ENCODE data around the gene CRYBB3.

CRYBB3 gene

GRCh38 chr22:25161017-25161915, 38.4 kb upstream of the CRYBB3 start:
- in situ Hi-C loops (cut with HindIII; ENCODE audit: low sequenced_read_pairs): no loop called here
- TF ChIP-seq, protein P1, sequence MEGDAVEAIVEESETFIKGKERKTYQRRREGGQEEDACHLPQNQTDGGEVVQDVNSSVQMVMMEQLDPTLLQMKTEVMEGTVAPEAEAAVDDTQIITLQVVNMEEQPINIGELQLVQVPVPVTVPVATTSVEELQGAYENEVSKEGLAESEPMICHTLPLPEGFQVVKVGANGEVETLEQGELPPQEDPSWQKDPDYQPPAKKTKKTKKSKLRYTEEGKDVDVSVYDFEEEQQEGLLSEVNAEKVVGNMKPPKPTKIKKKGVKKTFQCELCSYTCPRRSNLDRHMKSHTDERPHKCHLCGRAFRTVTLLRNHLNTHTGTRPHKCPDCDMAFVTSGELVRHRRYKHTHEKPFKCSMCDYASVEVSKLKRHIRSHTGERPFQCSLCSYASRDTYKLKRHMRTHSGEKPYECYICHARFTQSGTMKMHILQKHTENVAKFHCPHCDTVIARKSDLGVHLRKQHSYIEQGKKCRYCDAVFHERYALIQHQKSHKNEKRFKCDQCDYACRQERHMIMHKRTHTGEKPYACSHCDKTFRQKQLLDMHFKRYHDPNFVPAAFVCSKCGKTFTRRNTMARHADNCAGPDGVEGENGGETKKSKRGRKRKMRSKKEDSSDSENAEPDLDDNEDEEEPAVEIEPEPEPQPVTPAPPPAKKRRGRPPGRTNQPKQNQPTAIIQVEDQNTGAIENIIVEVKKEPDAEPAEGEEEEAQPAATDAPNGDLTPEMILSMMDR (IDR thresholded peaks at IDR 0.05; ENCODE audit: low read depth, low read length): no peak
- no peak overlapping the region for H3K4me3 ChIP-seq (ENCODE audit: low read depth, low read length)
- no peak for DNase-seq (ENCODE audit: low read depth, low spot score)

GRCh38 chr22:25161916-25162530, 37.6 kb upstream of the CRYBB3 start:
- no peak for DNase-seq (ENCODE audit: low read depth, low spot score)
- H3K4me3 ChIP-seq (ENCODE audit: low read depth, low read length): no peak overlapping the region
- TF ChIP-seq, protein P1 (IDR thresholded peaks at IDR 0.05; ENCODE audit: low read depth, low read length): no peak
- in situ Hi-C loops (cut with HindIII; ENCODE audit: low sequenced_read_pairs): no loop called here

- no peak for DNase-seq (ENCODE audit: low read depth, low spot score)
- H3K4me3 ChIP-seq (ENCODE audit: low read depth, low read length): no peak overlapping the region
- TF ChIP-seq, protein P1 (IDR thresholded peaks at IDR 0.05; ENCODE audit: low read depth, low read length): no peak
- in situ Hi-C loops (cut with HindIII; ENCODE audit: low sequenced_read_pairs): no loop called here
These were observed 37.1 kb upstream of the CRYBB3 start for GRCh38 chr22:25162561-25162960.

- no peak overlapping the region for H3K4me3 ChIP-seq (ENCODE audit: low read depth, low read length)
- in situ Hi-C loops (cut with HindIII; ENCODE audit: low sequenced_read_pairs): no loop called here
- TF ChIP-seq, protein P1 (IDR thresholded peaks at IDR 0.05; ENCODE audit: low read depth, low read length): no peak
- DNase-seq (ENCODE audit: low read depth, low spot score): no peak
These were observed 33.9 kb upstream of the CRYBB3 start for GRCh38 chr22:25165785-25166184.

- H3K4me3 ChIP-seq (ENCODE audit: low read depth, low read length): no peak overlapping the region
- DNase-seq (ENCODE audit: low read depth, low spot score): no peak
- in situ Hi-C loops (cut with HindIII; ENCODE audit: low sequenced_read_pairs): no loop called here
- TF ChIP-seq, protein P1 (IDR thresholded peaks at IDR 0.05; ENCODE audit: low read depth, low read length): no peak
These were observed 33.2 kb upstream of the CRYBB3 start for GRCh38 chr22:25166266-25167040.

DNA sequence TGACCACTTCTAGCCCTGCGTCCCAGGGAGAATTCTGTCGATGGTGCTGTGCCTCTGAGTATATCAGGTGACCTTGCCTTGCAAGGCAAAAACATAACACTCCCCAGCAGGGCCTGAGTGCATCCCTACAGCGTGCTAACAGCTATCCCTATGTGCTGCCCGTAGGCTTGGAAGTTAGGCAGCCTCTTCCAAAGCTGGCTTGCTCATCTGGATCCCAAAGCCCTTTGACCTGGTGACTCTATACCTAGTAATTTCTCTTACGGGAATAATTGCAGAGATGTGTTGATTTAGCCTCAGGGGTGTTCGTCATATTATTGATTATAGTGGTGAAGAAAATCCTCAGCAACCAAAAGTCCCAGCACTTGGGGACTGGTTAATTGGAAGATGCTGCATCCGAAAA, 32.6 kb upstream of the CRYBB3 start:
- TF ChIP-seq, protein P1 (IDR thresholded peaks at IDR 0.05; ENCODE audit: low read depth, low read length): no peak

More for the DNA sequence above, 32.6 kb upstream of the CRYBB3 start:
- in situ Hi-C loops (cut with HindIII; ENCODE audit: low sequenced_read_pairs): no loop called here
- no peak overlapping the region for H3K4me3 ChIP-seq (ENCODE audit: low read depth, low read length)
- DNase-seq (ENCODE audit: low read depth, low spot score): no peak

All from astrocyte of the spinal cord (primary cell).